Endothelial cell of umbilical vein (primary cell): ENCODE results near the gene IL9.

Source experiments
- EZH2 ChIP-seq: IDR thresholded peaks from 2 replicates; pipeline ENCODE4 v1.6.1; 2012; ENCODE audit warnings: borderline replicate concordance, low read depth, mild to moderate bottlenecking, moderate library complexity, low read length, inconsistent platforms; ENCODE audit not compliant: severe bottlenecking
- POLR2A ChIP-seq: IDR thresholded peaks from 2 replicates; pipeline ENCODE4 v1.6.1; 2012; ENCODE audit warnings: low read depth, mild to moderate bottlenecking, control low read depth, low read length
- POLR2AphosphoS5 ChIP-seq: IDR thresholded peaks from 2 replicates; pipeline ENCODE4 v1.6.1; 2012; ENCODE audit warnings: low read depth, mild to moderate bottlenecking, control low read depth, low read length, moderate library complexity; ENCODE audit not compliant: insufficient read depth
- TF ChIP-seq, protein P1 (sequence below), 2 donors: IDR thresholded peaks; 1 replicate in 1 of 2; 2 replicates in 1 of 2; pipeline ENCODE4 v1.5.1; 2011; ENCODE audit warnings: low read length in 2 of 2, mild to moderate bottlenecking in 2 of 2, moderate library complexity in 2 of 2, control low read depth in 1 of 2, inconsistent platforms in 1 of 2, low read depth in 1 of 2; ENCODE audit not compliant: insufficient read depth in 1 of 2; ENCODE audit errors: extremely low read depth in 1 of 2

DNA sequence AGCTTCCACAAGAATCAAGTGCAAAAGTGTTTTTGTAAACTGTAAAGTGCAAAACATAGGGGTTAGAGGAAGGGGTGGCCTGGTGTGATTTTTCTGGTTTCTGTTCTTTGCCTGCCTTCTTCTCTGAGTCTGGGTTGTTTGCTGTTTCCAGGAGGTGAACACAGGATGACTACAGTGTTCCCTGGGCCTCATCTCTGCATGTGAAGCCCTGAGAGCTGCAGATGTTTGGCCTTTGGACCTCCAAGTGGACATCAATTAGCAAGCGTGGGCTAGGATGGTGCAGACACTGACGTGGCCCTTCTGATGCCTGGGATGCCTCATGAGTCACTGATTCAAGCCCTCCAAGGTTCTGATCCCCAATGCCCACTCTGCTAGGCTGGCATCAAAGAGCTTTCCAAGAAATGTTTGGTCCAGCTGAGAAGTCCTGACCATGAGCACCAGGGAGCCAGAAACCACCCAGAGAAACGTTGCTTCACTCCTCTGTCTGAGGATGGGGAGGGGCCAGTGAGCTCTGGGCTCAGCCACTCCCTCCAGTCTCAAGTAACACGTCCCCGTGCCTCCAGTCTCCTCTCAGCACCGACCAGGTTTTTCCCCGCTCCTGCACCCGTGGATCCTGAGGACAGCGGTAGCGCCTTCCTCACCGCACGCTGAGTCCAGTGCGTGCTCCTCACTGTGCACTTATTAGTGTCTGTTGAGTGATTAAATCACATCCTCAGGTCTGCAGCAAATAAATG is 7.6 kb downstream of the IL9 start:
- TF ChIP-seq POLR2A (no peak), EZH2 (no peak), POLR2AphosphoS5 (no peak)
- TF ChIP-seq, protein P1, sequence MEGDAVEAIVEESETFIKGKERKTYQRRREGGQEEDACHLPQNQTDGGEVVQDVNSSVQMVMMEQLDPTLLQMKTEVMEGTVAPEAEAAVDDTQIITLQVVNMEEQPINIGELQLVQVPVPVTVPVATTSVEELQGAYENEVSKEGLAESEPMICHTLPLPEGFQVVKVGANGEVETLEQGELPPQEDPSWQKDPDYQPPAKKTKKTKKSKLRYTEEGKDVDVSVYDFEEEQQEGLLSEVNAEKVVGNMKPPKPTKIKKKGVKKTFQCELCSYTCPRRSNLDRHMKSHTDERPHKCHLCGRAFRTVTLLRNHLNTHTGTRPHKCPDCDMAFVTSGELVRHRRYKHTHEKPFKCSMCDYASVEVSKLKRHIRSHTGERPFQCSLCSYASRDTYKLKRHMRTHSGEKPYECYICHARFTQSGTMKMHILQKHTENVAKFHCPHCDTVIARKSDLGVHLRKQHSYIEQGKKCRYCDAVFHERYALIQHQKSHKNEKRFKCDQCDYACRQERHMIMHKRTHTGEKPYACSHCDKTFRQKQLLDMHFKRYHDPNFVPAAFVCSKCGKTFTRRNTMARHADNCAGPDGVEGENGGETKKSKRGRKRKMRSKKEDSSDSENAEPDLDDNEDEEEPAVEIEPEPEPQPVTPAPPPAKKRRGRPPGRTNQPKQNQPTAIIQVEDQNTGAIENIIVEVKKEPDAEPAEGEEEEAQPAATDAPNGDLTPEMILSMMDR (IDR thresholded peaks at IDR 0.05; ENCODE audit: extremely low read depth in 1 of 2, insufficient read depth in 1 of 2, low read depth in 1 of 2, low read length in 2 of 2): no peak
